IgD-negative memory B cell (primary cell): ENCODE results near the gene CD300LB. TPM values are rescaled to one million over a fixed set of nuclear protein-coding genes. Genes with fewer than 3 reads are reported as not detected.
"Not testable (repeated sequence)": the region's sequence is repeated elsewhere in the genome, so short reads cannot be mapped to it uniquely, and the experiment has no call there.

Source experiments
- H3K27ac Mint-ChIP-seq, 3 donors: one replicate each; pipeline ENCODE4 v1.8.0; 2020 to 2022; ENCODE audit warnings: mild to moderate bottlenecking in 3 of 3, mixed read lengths in 3 of 3, moderate library complexity in 1 of 3
- H3K27me3 Mint-ChIP-seq: one replicate; pipeline ENCODE4 v1.8.0; 2021; ENCODE audit warnings: mixed read lengths
- H3K36me3 Mint-ChIP-seq: one replicate; pipeline ENCODE4 v1.8.0; 2020; ENCODE audit warnings: mild to moderate bottlenecking, mixed read lengths
- H3K4me1 Mint-ChIP-seq, 3 donors: one replicate each; pipeline ENCODE4 v1.8.0; 2020 to 2022; ENCODE audit warnings: mixed read lengths in 3 of 3, mild to moderate bottlenecking in 1 of 3
- H3K4me3 Mint-ChIP-seq, 4 donors: one replicate each; pipeline ENCODE4 v1.8.0; 2020 to 2022; ENCODE audit warnings: mild to moderate bottlenecking in 4 of 4, mixed read lengths in 4 of 4, moderate library complexity in 3 of 4
- H3K9me3 Mint-ChIP-seq, 3 donors: one replicate each; pipeline ENCODE4 v1.8.0; 2020 to 2021; ENCODE audit warnings: mixed read lengths in 3 of 3, mild to moderate bottlenecking in 1 of 3
- polyA plus RNA-seq: library from polyadenylated mRNA; unstranded; fragments of 300-500 nt; fragmentation: Illumina TruSeq; gene quantifications from one replicate; pipeline ENCODE4 v1.2.3, GENCODE V29; 2021

CD300LB gene
- polyA plus RNA-seq, 1 donor from 2014 or later = not detected

DNA sequence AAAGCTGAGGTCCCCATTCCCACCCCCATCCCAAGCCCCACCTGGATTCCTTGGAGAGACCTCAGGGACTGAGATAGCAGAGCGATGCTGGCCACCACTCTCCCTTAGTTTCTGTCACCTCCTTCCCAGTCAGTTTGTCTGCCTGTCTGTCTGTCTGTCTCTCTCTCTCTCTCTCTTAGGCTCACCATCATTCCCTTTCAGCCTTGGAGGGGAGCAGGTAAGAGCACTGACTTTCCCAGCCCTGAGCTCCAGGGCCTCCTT is 5.9 kb downstream of the CD300LB start:
- Mint-ChIP-seq H3K4me3 (no peak overlapping the region), H3K27me3 (peaks cover 13% of the 10 kb centered on the region), H3K27ac (peak overlapping the region in 1 of 3 donors; percentile 82), H3K9me3 (peaks cover 0 to 1% (median 0%) of the 10 kb centered on the region in 3 donors), H3K36me3 (no peaks in the 10 kb centered on the region), H3K4me1 (peaks cover 6 to 18% (median 11%) of the 10 kb centered on the region in 3 donors)

- H3K36me3 Mint-ChIP-seq = no peaks in the 10 kb centered on the region
- peaks cover 9 to 23% (median 11%) of the 10 kb centered on the region in 3 donors for H3K4me1 Mint-ChIP-seq
- peaks cover 0 to 1% (median 0%) of the 10 kb centered on the region in 3 donors for H3K9me3 Mint-ChIP-seq
- H3K27ac Mint-ChIP-seq = no peak overlapping the region
- H3K27me3 Mint-ChIP-seq = peaks cover 13% of the 10 kb centered on the region
- H3K4me3 Mint-ChIP-seq = no peak overlapping the region
Observed at GRCh38 chr17:74524653-74525464, 6.4 kb downstream of the CD300LB start.

DNA sequence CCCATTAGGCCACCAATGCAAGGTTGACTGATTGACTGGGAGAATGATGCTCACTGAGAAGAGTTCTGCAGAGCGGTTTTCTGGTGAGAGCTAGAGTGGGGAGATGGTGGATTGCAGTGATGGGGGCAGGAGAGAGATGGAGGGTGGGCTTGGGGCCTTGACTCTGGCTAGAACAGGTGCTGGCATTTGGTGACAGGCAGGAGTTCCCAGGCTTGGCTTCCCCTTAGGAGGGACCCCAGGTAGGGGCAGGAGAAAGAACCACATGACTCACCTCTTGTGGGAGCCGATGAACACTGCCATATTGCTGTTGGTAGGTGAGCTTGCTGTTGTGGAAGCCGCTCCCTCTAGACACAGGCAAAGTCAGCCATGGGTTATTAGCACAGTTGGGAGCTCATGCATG is 8.0 kb downstream of the CD300LB start:
- H3K4me1 Mint-ChIP-seq = peaks cover 5 to 17% (median 7%) of the 10 kb centered on the region in 3 donors
- peaks cover 13% of the 10 kb centered on the region for H3K27me3 Mint-ChIP-seq
- peaks cover under 1 to 6% (median 6%) of the 10 kb centered on the region in 3 donors for H3K9me3 Mint-ChIP-seq
- H3K4me3 Mint-ChIP-seq = peak overlapping the region in 1 of 4 donors; percentile 87
- H3K27ac Mint-ChIP-seq = no peak overlapping the region
- H3K36me3 Mint-ChIP-seq = no peaks in the 10 kb centered on the region

DNA sequence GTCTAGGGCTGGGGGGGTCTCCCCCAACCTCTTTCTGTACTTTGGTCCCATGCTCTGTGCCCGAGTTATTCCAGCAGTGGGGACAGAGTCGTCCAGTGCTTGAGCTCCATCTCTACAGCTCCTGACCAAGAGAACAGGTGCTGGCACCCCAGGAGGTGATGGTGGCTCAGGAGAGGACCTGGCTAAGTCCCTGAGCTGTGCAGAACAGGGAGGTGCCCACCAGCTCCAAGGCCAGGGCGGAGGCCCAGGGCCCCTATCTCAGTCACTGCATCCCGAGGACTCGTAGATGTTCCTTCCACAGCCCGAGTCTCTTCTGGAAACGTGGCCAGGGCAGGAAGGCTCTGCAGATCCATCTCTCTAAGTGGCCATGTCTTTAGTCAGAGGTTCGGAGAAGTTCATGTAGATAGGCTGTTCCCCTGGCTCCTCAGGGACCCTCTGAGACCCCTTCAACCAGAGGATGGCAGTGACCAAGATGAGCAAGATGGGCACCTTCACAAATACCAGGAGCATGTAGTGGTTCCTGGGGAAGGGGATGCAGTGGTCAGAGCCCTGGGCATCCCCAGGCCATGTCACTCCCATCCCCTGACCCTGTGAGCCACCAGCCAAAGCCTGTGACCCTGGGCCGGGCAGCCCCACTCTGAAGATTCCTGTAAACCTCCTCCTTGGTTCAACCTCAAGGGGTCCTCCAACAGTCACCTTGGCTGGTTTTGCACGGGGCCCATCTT is 8.7 kb downstream of the CD300LB start:
- Mint-ChIP-seq H3K4me3 (peak overlapping the region in 1 of 4 donors; percentile 22), H3K36me3 (no peaks in the 10 kb centered on the region), H3K27ac (peak overlapping the region in 1 of 3 donors; percentile 53), H3K4me1 (peaks cover 5 to 15% (median 7%) of the 10 kb centered on the region in 3 donors), H3K27me3 (peaks cover 13% of the 10 kb centered on the region), H3K9me3 (peaks cover 5 to 11% (median 6%) of the 10 kb centered on the region in 3 donors)

GRCh38 chr17:74521701-74522201 is 9.5 kb downstream of the CD300LB start:
- H3K4me1 Mint-ChIP-seq = peaks cover 5 to 15% (median 7%) of the 10 kb centered on the region in 3 donors
- H3K4me3 Mint-ChIP-seq = no peak overlapping the region
- peaks cover 2% of the 10 kb centered on the region for H3K36me3 Mint-ChIP-seq
- H3K27ac Mint-ChIP-seq = no peak overlapping the region
- H3K27me3 Mint-ChIP-seq = peaks cover 13% of the 10 kb centered on the region
- H3K9me3 Mint-ChIP-seq = peaks cover 4 to 11% (median 5%) of the 10 kb centered on the region in 3 donors

DNA sequence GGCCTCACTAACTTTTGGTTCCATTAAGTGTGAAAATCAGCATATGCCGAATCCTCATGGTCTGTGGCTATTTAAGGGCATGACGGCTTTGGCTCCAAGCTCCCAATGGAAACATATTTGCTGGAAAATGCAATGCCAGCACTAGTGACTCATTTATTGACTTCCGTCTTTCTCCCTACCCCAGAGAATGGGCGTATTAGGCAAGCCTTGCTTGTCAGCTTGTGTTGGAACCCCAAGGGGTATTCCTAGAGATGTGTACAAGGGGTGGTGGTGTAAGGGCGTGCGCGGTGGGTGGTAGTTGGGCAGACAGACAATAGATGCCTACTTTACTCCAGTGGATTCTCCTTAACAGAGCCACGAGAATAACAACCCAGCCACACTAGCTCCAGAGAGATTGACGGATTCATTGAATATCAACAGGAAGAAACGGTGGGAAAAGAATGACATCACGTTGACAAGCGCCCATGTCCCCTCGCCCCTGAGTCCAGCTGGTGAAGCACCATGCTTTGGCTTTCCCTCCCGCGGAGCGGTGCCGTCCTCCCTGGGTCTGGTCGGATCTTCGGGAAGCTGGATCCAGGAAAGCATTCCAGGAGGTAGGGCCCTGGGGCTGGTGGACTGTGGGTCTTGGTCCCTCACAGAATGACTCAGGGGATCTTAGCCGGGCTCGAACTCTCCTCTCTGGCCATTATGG is 10.3 kb downstream of the CD300LB start:
- Mint-ChIP-seq H3K27me3 (peaks cover 13% of the 10 kb centered on the region), H3K4me1 (peaks cover 5 to 15% (median 7%) of the 10 kb centered on the region in 3 donors), H3K9me3 (peaks cover 4 to 11% (median 5%) of the 10 kb centered on the region in 3 donors), H3K27ac (no peak overlapping the region), H3K4me3 (peak overlapping the region in 1 of 4 donors; percentile 28), H3K36me3 (peaks cover 2% of the 10 kb centered on the region)

- H3K4me1 Mint-ChIP-seq = peaks cover 5 to 15% (median 7%) of the 10 kb centered on the region in 3 donors
- peaks cover 4 to 11% (median 5%) of the 10 kb centered on the region in 3 donors for H3K9me3 Mint-ChIP-seq
- H3K36me3 Mint-ChIP-seq = peaks cover 2% of the 10 kb centered on the region
- peak overlapping the region in 2 of 4 donors; percentile 21 to 22 for H3K4me3 Mint-ChIP-seq
- peaks cover 13% of the 10 kb centered on the region for H3K27me3 Mint-ChIP-seq
- peak overlapping the region in 1 of 3 donors; percentile 57 for H3K27ac Mint-ChIP-seq
Observed at GRCh38 chr17:74520016-74520434, 11.2 kb downstream of the CD300LB start.

GRCh38 chr17:74518413-74518981 is 12.8 kb downstream of the CD300LB start:
- Mint-ChIP-seq H3K4me1 (peaks cover 5 to 18% (median 7%) of the 10 kb centered on the region in 3 donors), H3K9me3 (peaks cover 11 to 15% (median 14%) of the 10 kb centered on the region in 3 donors), H3K27me3 (peaks cover 10% of the 10 kb centered on the region)
- H3K27ac Mint-ChIP-seq, H3K36me3 Mint-ChIP-seq, H3K4me3 Mint-ChIP-seq: not testable (repeated sequence)

DNA sequence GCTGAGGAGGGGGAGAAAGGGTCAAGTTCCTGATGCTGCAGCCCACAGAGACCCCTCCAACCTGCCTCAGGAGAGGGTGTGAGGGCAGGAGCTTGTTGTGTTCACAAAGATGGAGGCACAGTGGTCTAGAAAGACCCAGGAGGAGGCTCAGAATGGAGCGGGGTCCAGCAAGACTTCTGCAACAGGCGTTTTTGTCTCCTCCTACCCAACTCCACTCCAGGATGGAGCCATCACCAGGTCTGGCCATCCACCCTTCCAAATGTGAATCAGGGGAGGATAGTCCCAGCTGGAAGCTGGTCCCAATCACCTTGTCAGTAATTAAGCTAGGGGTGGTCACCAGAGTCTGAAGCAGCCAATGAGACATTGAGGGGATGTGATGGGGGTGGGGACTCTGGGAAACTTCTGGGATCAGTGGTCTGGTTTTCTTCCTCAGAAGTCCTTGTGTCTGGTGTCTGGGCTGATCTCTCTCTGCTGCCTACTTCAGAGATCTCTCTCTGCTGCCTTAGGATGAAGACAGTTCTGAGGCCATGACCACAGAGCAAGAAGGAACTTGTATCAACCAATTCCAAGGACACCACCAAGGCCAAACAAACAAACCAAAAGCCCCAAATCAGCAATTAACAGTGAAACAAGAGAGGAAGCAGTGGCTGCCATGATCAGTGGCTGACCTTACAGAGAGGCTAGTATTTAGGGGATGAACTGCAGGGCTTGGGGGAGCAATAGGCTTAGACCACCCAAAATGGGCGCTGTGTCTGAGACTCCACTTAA is 14.5 kb downstream of the CD300LB start:
- Mint-ChIP-seq H3K9me3 (peaks cover 11 to 15% (median 14%) of the 10 kb centered on the region in 3 donors), H3K4me3 (no peak overlapping the region), H3K4me1 (peaks cover 5 to 25% (median 11%) of the 10 kb centered on the region in 3 donors), H3K36me3 (peaks cover 6% of the 10 kb centered on the region), H3K27me3 (peaks cover 5% of the 10 kb centered on the region), H3K27ac (no peak overlapping the region)

DNA sequence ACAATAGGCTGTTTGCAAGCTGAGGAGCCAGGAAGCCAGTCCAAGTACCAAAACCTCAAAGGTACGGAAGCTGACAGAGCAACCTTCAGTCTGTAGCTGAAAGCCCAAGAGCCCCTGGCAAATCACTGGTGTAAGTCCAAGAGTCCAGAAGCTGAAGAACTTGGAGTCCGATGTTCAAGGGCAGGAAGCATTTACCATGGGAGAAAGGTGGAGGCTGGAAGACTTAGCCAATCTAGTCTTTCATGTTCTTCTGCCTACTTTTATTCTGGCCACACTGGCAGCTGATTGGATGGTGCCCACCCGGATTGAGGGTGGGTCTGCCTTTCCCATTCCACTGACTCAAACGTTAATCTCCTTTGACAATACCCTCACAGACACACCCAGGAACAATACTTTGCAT is 15.3 kb downstream of the CD300LB start:
- Mint-ChIP-seq H3K4me1 (peaks cover 2 to 19% (median 11%) of the 10 kb centered on the region in 3 donors), H3K4me3 (no peak overlapping the region), H3K9me3 (peaks cover 11 to 15% (median 14%) of the 10 kb centered on the region in 3 donors), H3K27ac (no peak overlapping the region), H3K27me3 (peaks cover 2% of the 10 kb centered on the region), H3K36me3 (peaks cover 6% of the 10 kb centered on the region)

- Mint-ChIP-seq H3K4me1 (peaks cover 0 to 12% (median 6%) of the 10 kb centered on the region in 3 donors), H3K36me3 (peaks cover 6% of the 10 kb centered on the region), H3K27ac (peak overlapping the region; percentile 85 to 100 (median 98)), H3K4me3 (peak overlapping the region; percentile 37 to 75 (median 56)), H3K9me3 (peaks cover 11 to 15% (median 14%) of the 10 kb centered on the region in 3 donors), H3K27me3 (no peaks in the 10 kb centered on the region)
Observed at GRCh38 chr17:74514632-74515334, 16.5 kb downstream of the CD300LB start.

GRCh38 chr17:74513987-74514631 is 17.2 kb downstream of the CD300LB start:
- Mint-ChIP-seq H3K9me3 (peaks cover 11 to 15% (median 11%) of the 10 kb centered on the region in 3 donors), H3K4me3 (peak overlapping the region; percentile 46 to 75 (median 58)), H3K27me3 (no peaks in the 10 kb centered on the region), H3K36me3 (peaks cover 6% of the 10 kb centered on the region), H3K27ac (peak overlapping the region; percentile 85 to 100 (median 98)), H3K4me1 (peaks cover 0 to 11% (median 4%) of the 10 kb centered on the region in 3 donors)

DNA sequence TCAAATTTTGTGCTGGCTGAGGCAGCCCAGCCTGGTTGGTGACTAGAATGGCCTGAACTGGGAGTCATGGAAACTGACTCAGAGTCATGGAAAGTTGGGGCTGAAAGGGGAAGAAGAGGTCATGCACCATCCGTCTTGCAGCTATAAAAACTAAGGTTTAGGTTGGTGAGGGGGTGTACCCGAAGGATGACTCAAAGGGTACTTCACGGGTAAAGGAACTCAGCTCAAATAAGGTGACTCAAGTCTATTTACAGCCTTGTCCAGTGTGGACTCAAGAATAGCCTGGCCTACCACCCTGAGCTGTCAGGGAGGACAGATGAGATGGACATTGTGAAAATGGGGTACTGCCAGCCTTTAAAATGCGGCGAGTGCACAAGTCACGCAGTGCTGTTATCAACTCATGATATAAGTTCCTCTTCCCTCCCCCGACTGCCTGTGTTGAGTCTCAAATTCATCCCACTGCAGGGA is 18.6 kb downstream of the CD300LB start:
- Mint-ChIP-seq H3K4me3 (peak overlapping the region in 2 of 4 donors; percentile 47 to 49), H3K4me1 (peaks cover 0 to 11% (median 4%) of the 10 kb centered on the region in 3 donors), H3K9me3 (peaks cover 0 to 10% (median 10%) of the 10 kb centered on the region in 3 donors), H3K27ac (peak overlapping the region; percentile 23 to 87 (median 39)), H3K27me3 (no peaks in the 10 kb centered on the region), H3K36me3 (peaks cover 6% of the 10 kb centered on the region)
